ENCODE results near the gene RUFY4. TPM values are rescaled to one million over a fixed set of nuclear protein-coding genes. Genes with fewer than 3 reads are reported as not detected.

RUFY4 gene
- total and polyA plus RNA-seq, 2 donors (not counting 3 experiments of a cell fraction or from before 2014, with no cell fraction given) = not detected

- no peak for FAIRE-seq
- ChIA-PET POLR2A (no interaction called here), CTCF (interaction anchor here (1.0 to 7.8 kb wide), 6 partner anchors 9 to 254 kb away, joined by 3 to 341 read pairs (median 8); partner anchors contain the start of gene RUFY4)
- Histone ChIP-seq H3K27ac (ENCODE audit: insufficient read depth, low read depth, low read length) (no peak overlapping the region), H3K4me3 (replicated peaks in 1 of 3; ENCODE audit: insufficient read depth in 1 of 3, low read depth in 1 of 3, low read length in 3 of 3) (no peak overlapping the region), H3K4me2 (ENCODE audit: insufficient read depth, low read length) (no peak overlapping the region), H3K79me2 (ENCODE audit: control insufficient read depth, insufficient read depth, low read length) (no peaks in the 10 kb centered on the region), H2AFZ (ENCODE audit: low read depth, low read length) (no peak overlapping the region), H3K9me1 (replicated peaks; ENCODE audit: control insufficient read depth, extremely low read depth, insufficient read depth, low read length) (no peaks in the 10 kb centered on the region), H3K36me3 (ENCODE audit: control insufficient read depth in 2 of 2, extremely low read depth in 1 of 2, insufficient read depth in 2 of 2, low read length in 2 of 2) (no peaks in the 10 kb centered on the region), H3K27me3 (ENCODE audit: control insufficient read depth in 2 of 2, insufficient read depth in 2 of 2, low read length in 2 of 2) (peaks cover 21 to 31% of the 10 kb centered on the region in 2 experiments), H3K4me1 (ENCODE audit: control insufficient read depth, extremely low read depth, insufficient read depth, low read length) (no peaks in the 10 kb centered on the region), H3K9me3 (replicated peaks; ENCODE audit: control insufficient read depth, insufficient read depth, low read length) (no peaks in the 10 kb centered on the region), H4K20me1 (replicated peaks; ENCODE audit: control insufficient read depth, extremely low read depth, insufficient read depth, low read length) (no peaks in the 10 kb centered on the region), H3K9ac (replicated peaks; ENCODE audit: extremely low read depth, insufficient read depth, low read length) (no peak overlapping the region)
- no TSS peak for BruUV-seq (replicated peaks)
- dilution Hi-C loops (cut with MboI; ENCODE audit: extremely low pct_ligation_motif_present, low sequenced_read_pairs) (no loop called here), intact Hi-C loops (cut with micrococcal nuclease) (no loop called here)
- no peak for TF ChIP-seq MAX (IDR thresholded peaks at IDR 0.05; ENCODE audit: insufficient read depth, insufficient read length)
- no peak for TF ChIP-seq MYC (IDR thresholded peaks at IDR 0.05; ENCODE audit: low read depth, low read length)
- TF ChIP-seq POLR2AphosphoS5 (IDR thresholded peaks at IDR 0.05; ENCODE audit: insufficient read depth, low read depth, low read length) = no peak
- no peak for TF ChIP-seq JUN (IDR thresholded peaks at IDR 0.05; ENCODE audit: borderline replicate concordance, insufficient read depth, insufficient read length, low read depth)
- TF ChIP-seq FOS (IDR thresholded peaks at IDR 0.05; ENCODE audit: borderline replicate concordance, insufficient read depth, low read length) = no peak
- no peak for TF ChIP-seq POLR2A (IDR thresholded peaks at IDR 0.05; ENCODE audit: low read depth, low read length)
- no peak for TF ChIP-seq GATA2 (IDR thresholded peaks at IDR 0.05; ENCODE audit: insufficient read depth, insufficient read length, low read depth, low read length)
- TF ChIP-seq CTCF (IDR thresholded peaks at IDR 0.05; ENCODE audit: extremely low read depth in 1 of 2, insufficient read depth in 1 of 2, low read depth in 1 of 2, low read length in 2 of 2) = no peak
- no peak for TF ChIP-seq EZH2 (IDR thresholded peaks at IDR 0.05; ENCODE audit: borderline replicate concordance, low read depth, low read length, severe bottlenecking)
- no peak for DNase-seq (ENCODE audit: low read depth, low spot score)
Observed at GRCh38 chr2:218036371-218036770, 32.7 kb upstream of the RUFY4 start.

All from endothelial cell of umbilical vein (primary cell).